Forelimb muscle (tissue), 1 donor: ENCODE data around the gene NOG. TPM values are rescaled to one million over a fixed set of nuclear protein-coding genes. Genes with fewer than 3 reads are reported as not detected.

Source experiments
- DNase-seq: peaks from one replicate; pipeline ENCODE4 v3.0.0-alpha.2; 2013; ENCODE audit warnings: low read depth
- polyA plus RNA-seq: library from polyadenylated mRNA; unstranded; fragments of 120-200 nt; gene quantifications from one replicate; pipeline ENCODE4 v1.2.1, GENCODE V29; 2013; ENCODE audit not compliant: insufficient read length

NOG gene
- 5.1 TPM for polyA plus RNA-seq

- no peak for DNase-seq
These were observed at the start of gene NOG for GRCh38 chr17:56593646-56594319. TSS of gene NOG (plus strand) at chr17:56593699. CDS start at chr17:56594224, 525 bp downstream.

- DNase-seq = no peak
These were observed 48.4 kb upstream of the NOG start for GRCh38 chr17:56545106-56545505.

GRCh38 chr17:56545930-56546329 lies 47.6 kb upstream of the NOG start:
- no peak for DNase-seq

DNA sequence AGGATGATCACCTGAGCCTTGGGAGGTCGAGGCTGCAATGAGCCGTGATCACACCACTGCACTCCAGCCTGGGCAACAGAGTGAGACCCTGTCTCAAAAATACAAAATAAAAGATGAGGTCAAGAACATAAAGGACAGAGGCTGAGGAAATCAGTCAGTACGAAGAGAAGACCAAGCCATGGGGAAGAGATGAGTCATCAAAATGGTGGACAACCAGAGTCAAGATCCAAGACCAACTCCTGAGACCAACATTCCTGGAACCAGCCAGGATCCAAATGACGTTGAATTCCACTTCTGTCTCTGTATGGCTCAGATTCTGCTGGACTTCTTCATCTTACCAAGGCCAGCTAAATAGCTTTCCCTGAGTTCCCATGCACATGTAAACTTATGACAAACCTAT lies 44.8 kb upstream of the NOG start:
- DNase-seq = no peak

GRCh38 chr17:56549501-56549900 lies 44.0 kb upstream of the NOG start:
- no peak for DNase-seq

DNA sequence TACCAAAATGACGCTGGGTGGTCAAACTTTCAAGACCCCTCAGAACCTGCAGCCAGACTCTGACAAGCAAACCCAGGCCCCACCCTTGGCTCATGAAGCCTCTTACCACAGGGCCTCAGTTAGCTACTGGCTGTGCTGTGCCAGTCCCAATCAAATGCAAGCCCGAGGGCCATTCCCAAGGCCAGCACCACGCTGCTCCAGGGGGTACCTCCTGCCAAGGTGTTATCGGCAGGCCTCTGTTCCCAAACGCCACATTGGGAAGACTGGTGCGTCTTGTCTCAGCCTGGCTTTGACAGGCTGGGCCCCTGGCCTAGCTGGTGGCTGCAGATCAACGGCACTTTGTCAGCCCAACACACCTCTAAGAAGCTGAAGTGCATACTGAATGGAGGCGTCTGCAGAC lies 35.8 kb upstream of the NOG start:
- DNase-seq = no peak

DNA sequence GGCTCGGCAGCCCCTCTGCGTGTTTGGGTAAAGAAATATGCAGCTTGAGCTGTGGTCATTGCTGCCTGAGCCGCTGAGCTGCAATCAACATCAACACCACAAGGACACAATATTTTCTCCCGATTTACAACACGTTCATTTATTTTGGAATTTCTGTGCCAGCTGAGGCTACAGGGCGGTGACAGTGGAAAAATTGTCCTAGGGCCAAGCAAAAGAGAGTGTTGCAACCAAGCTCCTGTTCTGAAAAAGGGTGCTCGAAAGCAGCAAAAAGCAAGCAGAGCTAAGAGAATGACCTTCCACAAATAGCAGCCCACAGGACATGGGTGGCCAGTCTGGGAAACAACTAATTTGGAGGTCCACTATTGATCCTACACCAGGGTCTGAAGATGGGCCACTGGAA lies 35.4 kb upstream of the NOG start:
- DNase-seq = no peak

GRCh38 chr17:56570199-56570598 lies 23.3 kb upstream of the NOG start:
- DNase-seq = no peak

DNA sequence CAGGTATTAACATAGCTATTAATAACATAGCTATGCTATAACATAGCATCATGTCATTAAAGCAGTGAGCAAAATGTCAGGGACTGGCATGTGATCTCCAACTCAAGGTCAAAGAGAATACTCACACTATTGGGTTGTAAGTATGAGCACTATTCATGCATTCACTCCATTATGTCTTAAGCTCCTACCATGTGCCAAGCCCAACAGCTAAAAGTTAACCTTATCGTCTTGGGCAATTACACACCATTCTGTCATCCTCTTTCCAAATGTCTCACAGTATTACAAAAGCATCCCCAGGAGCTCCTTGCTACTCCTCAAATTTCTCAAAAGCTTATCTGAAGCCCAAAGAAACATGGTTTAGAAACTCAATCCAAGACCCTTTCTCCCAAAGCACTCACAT lies 22.0 kb upstream of the NOG start:
- no peak for DNase-seq

DNA sequence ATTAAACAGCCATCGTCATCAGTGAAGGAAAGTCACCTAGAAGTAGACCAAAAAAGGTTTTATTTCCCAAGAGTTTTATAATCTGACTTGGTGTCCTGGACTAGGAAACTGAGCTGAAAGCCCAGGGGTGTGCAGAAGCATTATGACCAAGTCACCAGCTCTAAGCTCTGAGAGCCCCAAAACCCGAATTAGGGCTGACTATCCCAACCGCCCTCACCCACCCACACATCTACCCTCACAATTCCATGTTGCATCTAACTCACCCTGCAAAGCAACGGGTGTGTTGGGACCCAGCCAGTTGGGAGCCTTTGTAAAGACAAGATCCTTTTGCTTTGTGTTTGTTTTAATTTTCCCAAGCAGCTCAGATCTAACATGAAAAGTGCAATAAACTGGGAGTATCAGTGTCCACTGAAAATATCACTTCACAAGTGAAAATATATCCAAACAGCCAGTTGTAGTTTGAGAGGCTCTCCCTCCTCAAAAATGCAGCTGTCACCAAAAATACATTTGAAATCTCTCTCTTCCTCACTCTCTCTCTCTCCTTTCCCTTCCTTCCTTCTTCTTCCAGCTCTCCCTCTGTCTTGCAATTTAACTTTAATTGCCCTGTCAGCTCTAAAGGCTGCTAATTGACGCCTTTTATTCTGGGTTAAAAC lies 16.2 kb upstream of the NOG start:
- DNase-seq = no peak

- no peak for DNase-seq
These were observed 15.7 kb upstream of the NOG start for GRCh38 chr17:56577843-56578204.

DNA sequence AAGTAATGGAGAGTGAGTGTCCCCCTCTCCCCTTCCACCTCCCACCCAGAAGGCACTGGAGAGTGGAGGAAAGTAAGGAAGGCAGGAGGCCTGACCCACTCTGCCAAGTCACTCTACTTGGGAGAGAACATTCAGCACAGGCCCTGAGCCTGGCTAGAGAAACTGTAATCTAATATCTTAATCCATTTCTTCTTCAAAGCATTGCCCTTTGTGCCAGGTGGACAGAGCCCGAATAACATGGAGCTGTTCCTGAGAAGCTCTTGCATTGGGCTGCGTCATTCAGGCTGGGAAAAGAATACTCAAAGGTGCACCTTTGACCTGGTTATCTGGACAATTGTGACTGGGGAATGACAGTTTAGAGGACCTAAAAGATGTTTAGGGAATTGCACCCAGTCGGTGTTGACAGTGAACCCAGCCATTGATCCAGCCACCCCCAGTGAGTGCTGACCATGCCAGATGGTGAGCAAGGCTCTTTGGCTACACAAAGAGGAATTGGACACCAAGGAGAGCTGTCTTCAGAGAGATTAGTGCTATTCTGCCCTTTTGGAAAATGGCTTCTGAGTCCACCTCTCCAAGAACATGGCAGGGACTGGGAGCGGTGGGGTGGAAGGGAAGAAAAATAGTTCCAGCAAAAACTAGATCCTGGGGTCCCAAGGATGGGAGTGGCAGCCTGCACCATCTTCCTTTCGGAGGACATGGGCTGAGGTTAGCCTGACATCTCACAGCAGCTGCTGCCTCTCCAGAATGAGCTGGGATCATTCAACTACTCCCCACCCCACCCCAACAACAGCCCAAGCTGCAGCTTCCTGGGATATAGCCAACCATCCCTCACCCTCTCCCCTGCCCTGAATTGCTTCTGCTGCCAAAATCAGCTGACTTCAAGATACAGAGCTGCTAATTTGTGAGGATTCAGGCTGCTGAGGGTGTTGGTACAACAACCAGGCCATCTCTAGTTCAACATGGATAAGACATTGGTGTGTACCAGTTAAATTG lies 11.6 kb upstream of the NOG start:
- DNase-seq = no peak

DNA sequence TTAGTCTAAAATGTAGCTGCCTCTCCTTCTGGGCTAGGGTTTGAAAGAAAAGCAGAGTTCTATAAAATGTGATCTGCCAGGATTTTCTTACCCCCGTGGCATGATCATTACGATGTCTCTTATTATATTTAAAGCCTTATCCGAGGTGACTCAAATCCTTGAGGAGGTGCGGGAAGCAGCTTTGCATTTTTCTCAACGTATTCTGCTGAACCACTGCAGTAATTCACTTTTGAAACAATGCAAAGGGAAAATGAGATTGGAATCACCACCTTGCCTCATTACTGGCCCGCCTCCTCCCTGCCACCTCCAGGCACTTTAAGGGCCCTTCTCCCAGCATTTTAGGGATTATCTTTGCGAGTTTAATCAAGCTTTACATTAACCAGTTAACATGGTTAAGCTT lies 9.7 kb upstream of the NOG start:
- DNase-seq = no peak

- no peak for DNase-seq
These were observed 6.2 kb upstream of the NOG start for GRCh38 chr17:56587298-56587697.

DNA sequence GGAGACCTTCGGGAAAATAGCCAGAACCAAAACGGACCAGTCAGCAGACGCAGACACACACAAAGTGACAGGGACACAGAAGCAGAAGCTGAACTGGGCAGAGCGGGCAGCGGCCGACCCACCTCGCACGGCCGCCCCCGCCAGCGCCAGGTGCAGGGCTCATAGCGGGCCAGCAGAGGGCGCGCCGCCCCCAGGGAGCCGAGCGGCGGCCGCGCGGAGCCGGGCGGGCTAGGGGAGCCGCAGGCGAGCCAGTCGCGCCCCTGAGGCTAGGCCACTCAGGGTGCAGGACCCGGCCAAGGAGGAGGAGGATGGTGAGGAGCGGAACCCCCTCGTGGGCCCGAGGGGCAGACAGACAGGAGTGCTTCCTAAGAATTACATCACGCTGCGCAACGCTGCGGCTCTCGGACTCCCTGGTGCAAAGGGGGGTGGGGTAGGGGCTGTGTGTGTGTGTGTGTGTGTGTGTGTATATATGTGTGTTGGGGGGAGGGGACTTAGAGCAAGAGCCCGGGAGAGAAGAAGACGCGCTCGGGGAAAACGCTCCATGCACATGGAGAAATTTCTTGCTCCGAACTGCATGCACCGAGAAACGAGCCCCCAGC lies 913 bp upstream of the NOG start:
- DNase-seq = no peak

GRCh38 chr17:56593086-56593645 lies 333 bp upstream of the NOG start:
- DNase-seq = no peak

DNA sequence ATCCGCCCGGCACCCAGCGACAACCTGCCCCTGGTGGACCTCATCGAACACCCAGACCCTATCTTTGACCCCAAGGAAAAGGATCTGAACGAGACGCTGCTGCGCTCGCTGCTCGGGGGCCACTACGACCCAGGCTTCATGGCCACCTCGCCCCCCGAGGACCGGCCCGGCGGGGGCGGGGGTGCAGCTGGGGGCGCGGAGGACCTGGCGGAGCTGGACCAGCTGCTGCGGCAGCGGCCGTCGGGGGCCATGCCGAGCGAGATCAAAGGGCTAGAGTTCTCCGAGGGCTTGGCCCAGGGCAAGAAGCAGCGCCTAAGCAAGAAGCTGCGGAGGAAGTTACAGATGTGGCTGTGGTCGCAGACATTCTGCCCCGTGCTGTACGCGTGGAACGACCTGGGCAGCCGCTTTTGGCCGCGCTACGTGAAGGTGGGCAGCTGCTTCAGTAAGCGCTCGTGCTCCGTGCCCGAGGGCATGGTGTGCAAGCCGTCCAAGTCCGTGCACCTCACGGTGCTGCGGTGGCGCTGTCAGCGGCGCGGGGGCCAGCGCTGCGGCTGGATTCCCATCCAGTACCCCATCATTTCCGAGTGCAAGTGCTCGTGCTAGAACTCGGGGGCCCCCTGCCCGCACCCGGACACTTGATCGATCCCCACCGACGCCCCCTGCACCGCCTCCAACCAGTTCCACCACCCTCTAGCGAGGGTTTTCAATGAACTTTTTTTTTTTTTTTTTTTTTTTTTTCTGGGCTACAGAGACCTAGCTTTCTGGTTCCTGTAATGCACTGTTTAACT lies 1.0 kb downstream of the NOG start:
- DNase-seq = no peak

DNA sequence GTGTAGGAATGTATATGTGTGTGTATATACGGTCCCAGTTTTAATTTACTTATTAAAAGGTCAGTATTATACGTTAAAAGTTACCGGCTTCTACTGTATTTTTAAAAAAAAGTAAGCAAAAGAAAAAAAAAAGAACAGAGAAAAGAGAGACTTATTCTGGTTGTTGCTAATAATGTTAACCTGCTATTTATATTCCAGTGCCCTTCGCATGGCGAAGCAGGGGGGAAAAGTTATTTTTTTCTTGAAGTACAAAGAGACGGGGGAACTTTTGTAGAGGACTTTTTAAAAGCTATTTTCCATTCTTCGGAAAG lies 1.6 kb downstream of the NOG start:
- DNase-seq = no peak

DNA sequence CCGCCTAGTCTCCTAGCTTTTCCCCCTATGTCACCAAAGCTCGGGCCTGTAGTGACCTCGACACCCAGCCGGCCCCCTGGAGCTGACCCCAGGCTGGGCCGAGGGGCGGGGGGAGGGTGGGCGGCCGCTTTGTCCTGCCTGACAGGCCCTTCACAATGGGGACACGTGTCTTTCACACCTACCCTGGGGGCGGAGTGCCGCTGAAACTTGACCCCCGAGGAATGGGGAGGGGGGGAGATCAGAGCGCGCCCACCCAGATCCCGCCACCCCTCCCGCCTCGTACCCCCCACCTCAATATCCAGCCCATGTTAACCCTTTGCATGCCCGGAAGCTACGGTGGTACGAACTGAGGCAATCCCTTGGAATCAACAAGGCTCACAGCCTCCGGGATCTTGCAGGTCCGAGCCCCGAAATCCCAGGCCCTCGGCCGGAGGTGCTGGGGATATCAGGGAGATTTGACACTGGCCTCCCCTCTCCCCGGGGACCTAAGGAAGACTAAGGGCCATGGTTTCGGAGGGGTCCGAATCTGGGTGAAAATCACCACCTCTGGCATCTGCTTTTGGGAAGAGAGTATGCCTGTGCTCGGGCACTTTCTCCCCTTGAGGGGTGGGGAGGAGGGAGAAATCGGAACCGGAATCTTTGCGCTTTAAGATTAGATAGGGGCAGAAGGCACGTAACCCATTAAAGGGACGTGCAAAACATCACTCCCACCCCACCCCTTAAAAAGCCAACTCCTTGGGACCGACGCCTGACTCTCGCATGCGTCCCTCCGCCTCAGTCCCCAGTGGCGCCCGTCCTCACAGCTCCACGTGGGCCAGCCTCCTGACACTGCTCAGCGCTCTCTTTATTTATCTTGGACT lies 2.6 kb downstream of the NOG start:
- no peak for DNase-seq
